Esophagus squamous epithelium (tissue), 4 donors: Measurements from ENCODE around the gene AFAP1L1.

Experiments used
- POLR2A ChIP-seq, 4 donors: fragments of 450-650 bp; IDR thresholded peaks; one replicate each; pipeline ENCODE4 v1.6.1; 2017; ENCODE audit warnings: antibody characterized with exemption in 4 of 4, mild to moderate bottlenecking in 4 of 4, moderate library complexity in 3 of 4
- TF ChIP-seq, protein P1 (sequence below), 6 experiments: fragments of 450-650 bp in 4 of 6; fragments of 200-600 bp in 2 of 6; sonication (generic) in 2 of 6; IDR thresholded peaks; one replicate each; pipeline ENCODE4 v1.5.1; 2016 to 2019; ENCODE audit warnings: antibody characterized with exemption in 6 of 6, mild to moderate bottlenecking in 4 of 6, moderate library complexity in 4 of 6

DNA sequence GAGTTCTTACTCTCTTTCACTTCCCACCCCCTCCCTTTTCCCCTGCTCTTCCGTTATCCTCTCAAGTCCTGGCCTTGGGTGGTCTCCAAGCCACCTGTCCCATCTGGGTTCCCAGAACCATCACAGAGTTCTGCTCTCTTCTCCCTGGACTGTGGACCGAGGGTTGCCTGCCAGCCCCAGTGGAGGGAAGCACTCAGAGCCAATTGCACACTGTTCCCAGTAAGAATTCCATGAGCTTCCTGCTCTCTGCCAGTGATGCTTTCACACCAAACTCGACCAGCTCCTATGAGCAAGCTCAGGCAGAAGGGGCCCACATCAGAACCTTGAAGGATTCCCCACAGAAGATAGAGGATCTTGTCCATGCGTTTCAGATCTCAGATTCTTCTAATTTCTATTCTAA is 20.1 kb upstream of the AFAP1L1 start:
- TF ChIP-seq, protein P1, sequence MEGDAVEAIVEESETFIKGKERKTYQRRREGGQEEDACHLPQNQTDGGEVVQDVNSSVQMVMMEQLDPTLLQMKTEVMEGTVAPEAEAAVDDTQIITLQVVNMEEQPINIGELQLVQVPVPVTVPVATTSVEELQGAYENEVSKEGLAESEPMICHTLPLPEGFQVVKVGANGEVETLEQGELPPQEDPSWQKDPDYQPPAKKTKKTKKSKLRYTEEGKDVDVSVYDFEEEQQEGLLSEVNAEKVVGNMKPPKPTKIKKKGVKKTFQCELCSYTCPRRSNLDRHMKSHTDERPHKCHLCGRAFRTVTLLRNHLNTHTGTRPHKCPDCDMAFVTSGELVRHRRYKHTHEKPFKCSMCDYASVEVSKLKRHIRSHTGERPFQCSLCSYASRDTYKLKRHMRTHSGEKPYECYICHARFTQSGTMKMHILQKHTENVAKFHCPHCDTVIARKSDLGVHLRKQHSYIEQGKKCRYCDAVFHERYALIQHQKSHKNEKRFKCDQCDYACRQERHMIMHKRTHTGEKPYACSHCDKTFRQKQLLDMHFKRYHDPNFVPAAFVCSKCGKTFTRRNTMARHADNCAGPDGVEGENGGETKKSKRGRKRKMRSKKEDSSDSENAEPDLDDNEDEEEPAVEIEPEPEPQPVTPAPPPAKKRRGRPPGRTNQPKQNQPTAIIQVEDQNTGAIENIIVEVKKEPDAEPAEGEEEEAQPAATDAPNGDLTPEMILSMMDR (IDR thresholded peaks at IDR 0.05) = no peak
- TF ChIP-seq POLR2A (IDR thresholded peaks at IDR 0.05) = no peak
